HG02642 (cell line): Measurements from ENCODE around the gene PACRG.

Source experiments
- ATAC-seq: cut with Tn5 transposase; IDR thresholded peaks from one replicate; pipeline ENCODE4 v1.9.1; 2021; ENCODE audit warnings: mild to moderate bottlenecking; ENCODE audit not compliant: unreplicated experiment, poor library complexity

PACRG gene

GRCh38 chr6:163226181-163226835 is 498.5 kb downstream of the PACRG start:
- no peak for ATAC-seq

DNA sequence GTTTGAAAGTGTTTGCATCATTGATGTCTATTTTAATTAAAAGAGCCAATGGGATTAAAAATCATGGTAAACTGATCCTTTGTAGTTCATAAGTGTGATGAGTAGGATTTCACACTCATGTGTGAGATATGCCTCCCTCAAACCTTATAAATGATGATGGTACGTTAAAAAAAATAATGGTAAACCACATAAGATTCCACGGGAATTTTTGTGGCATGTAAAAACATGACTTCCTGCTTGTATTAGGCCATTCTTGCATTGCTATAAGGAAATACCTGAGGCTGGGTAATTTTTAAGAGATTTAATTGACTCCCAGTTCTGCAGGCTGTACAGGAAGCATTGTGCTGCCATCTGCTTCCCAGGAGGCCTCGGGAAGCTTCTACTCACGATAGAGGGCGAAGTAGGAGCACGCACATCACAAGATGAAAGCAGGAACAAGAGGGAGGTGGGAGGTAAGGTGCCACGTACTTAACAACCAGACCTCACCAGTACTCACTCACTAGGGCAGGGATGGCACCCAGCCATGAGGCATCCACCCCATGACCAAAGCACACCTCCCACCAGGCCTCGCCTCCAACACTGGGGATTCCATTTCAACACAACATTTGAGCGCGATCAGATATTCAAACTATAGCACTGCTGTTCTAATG is 499.2 kb downstream of the PACRG start:
- no peak for ATAC-seq

DNA sequence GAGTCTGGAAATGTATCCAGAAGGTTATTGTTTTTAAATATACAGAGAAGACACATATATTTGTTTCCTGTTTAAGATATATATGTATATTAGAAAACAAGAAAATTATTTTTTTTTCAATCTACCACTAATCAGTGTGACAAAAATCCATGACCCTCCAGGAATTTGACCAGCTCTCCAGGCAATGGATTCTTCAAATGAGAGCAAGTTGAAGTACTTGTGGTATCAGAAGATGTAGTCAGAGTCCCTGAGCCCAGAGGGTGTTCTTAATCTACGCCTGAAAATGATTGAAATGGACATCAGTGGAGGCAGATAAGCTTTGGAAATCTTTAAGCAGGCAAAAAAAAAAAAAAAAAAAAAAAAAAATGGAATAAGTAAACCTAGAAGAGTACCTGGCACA is 500.3 kb downstream of the PACRG start:
- ATAC-seq, result no peak

DNA sequence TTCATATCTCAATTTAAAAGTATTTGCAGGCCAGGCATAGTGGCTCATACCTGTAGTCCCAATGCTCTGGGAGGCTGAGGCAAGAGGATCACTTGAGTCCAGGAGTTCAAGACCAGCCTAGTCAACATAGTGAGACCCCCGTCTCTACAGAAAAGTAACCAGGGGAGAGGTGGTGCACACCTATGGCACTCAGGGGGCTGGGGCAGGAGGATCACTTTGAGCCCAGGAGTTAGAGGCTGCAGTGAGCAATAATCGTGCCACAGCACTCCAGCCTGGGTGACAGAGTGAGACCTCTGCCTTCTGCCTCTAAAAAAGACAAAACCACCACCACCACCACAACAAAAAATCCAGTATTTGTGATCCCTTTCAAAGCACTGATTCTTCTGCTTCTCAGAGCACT is 501.3 kb downstream of the PACRG start:
- no peak for ATAC-seq

- ATAC-seq, result no peak
Measured at GRCh38 chr6:163230901-163231300, 503.1 kb downstream of the PACRG start.

- no peak for ATAC-seq
Measured at GRCh38 chr6:163231356-163232014, 503.7 kb downstream of the PACRG start.

GRCh38 chr6:163232015-163232523 is 504.3 kb downstream of the PACRG start:
- no peak for ATAC-seq

- ATAC-seq, result no peak
Measured at GRCh38 chr6:163232649-163233048, 504.9 kb downstream of the PACRG start.

DNA sequence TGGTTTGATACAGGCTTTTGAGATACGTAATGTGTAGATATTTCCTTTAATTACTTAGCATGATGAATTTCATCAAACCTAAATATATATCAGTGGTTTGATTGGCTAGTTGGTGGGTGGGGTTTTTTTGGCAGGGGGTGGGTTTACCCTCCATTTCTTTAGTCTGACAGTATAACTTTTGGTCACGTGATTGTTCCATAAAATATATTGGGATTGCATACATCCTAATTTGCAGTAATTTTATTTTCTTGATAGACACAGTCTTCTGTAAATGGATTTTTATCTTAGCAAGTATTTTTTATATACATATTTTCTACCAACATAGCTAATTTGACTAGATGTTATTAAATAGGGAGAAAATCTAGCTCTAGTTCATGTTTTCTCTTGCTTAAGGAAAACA is 509.3 kb downstream of the PACRG start:
- no peak for ATAC-seq

DNA sequence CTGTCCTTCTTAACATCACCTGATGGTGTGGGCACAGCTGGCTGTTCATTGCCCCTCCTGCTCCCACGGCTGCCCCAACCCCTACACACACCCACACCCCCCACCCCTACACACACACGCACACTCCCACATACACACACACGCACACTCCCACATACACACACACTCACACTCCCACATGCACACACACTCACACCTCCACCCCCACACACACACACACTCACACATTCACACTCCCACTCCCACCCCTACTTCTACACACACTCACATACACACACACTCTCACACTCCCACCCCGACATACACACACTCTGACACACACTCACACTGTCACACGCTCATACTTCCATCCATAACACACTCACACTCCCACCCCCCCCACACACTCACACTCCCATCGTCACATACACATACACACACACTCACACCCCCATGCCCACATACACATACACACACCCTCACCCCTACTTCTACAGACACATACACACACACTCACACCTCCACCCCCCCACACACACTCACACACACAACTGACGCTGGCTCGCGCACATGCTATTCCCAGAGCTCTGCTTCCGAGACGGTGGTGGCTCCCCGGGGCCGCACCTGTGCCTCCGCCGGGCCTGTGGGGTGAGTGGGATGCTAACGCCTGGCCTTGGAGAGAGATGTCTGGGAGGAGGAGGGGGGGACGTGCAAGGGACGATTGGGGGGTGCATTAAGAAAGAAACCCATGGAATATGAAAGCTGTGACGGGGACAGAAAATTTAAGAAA is 512.0 kb downstream of the PACRG start:
- ATAC-seq, result no peak

- ATAC-seq, result no peak
Measured at GRCh38 chr6:163240556-163240955, 512.8 kb downstream of the PACRG start.

- no peak for ATAC-seq
Measured at GRCh38 chr6:163241683-163242082, 513.9 kb downstream of the PACRG start.

DNA sequence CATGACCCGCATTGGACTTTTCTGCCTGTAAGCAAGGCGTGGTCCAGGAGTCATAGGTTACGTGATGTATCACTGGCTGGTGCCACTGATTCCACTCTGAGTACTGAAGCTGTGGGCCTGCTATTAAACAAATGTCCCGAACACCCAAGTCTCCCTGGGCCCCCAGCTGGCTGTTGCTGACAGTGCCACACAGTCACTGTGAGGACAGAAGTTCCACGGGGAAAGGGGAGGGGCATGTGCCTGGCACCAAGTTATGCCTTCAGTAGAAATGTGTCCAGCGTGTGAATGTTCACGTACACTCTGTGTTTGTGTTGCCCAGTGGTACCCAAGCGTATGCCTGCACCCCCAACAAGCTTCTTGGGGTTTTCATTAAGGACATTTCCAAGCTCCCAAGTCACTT is 515.3 kb downstream of the PACRG start:
- no peak for ATAC-seq

GRCh38 chr6:163243692-163244589 is 516.2 kb downstream of the PACRG start:
- ATAC-seq, result no peak

DNA sequence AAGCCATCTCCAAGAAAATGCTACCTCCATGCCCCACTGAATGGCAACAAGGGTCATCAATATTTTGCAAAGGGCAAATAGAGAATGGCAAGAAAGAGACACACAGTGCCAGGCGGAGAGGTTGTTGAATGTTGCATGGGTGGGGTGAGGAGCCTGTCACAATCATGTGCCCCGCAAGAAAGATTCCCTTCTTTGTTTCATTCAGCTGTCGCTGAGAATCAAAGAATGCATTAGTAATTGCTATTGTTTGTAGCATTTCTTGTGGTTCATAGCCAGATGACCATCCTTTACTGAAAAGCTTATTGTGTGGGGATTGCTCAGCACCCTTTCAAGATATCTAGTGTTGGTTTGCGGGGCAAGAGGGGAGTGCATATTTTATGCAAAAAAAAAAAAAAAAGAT is 520.3 kb downstream of the PACRG start:
- no peak for ATAC-seq

GRCh38 chr6:163249651-163250101 is 521.9 kb downstream of the PACRG start:
- no peak for ATAC-seq

GRCh38 chr6:163250116-163250515 is 522.3 kb downstream of the PACRG start:
- no peak for ATAC-seq

- no peak for ATAC-seq
Measured at GRCh38 chr6:163252061-163252591, 524.4 kb downstream of the PACRG start.

- no peak for ATAC-seq
Measured at GRCh38 chr6:163253556-163254213, 525.9 kb downstream of the PACRG start.
